ENCODE data around the gene AMBRA1. TPM values are rescaled to one million over a fixed set of nuclear protein-coding genes. Genes with fewer than 3 reads are reported as not detected.

The AMBRA1 gene
- total and polyA plus RNA-seq, 12 donors: 5.2 to 23.3 (median 16.0) TPM

DNA sequence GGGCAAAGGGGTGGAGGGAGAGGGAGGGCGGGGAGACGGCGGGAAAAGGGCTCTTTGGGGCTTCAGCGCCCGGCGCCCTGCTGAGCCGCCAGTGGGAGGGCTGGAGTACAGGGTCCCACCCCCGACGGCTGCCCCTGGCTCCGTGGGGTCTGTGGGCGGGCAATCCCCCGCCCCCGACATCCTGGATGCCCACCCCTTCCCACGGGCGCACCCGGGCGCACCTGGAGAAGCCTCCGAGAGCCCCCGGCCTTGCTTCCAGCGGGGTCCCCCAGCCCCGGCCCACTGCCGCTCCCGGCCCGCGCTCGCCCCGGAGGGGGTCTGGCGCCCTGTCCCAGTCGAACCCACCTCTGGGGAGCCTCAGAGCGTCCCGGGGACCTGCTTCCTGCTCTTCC is 202.6 kb downstream of the AMBRA1 start:
- intact Hi-C loops (cut with DNase I): loop anchor here in 4 of 10 donors (2.0 to 10.0 kb wide), 3 partner anchors 138 to 224 kb away; partner anchors contain the start of genes ATG13 (in 1 of the 4) and HARBI1 (in 1 of the 4)
- Histone ChIP-seq H3K27me3 (peaks cover 21 to 69% (median 49%) of the 10 kb centered on the region in 7 donors), H3K9me3 (no peaks in the 10 kb centered on the region), H3K36me3 (peaks cover 0 to 9% (median 0%) of the 10 kb centered on the region in 9 donors), H3K4me3 (peak overlapping the region in 9 of 10 donors; percentile 7 to 54 (median 48)), H3K27ac (no peak overlapping the region), H3K4me1 (peaks cover 19 to 50% (median 34%) of the 10 kb centered on the region in 9 donors)
- ATAC-seq (no peak), DNase-seq (no peak)
- 0 to 2% methylated on average over 15 to 31 of the region's 31 CpGs for whole genome bisulfite sequencing, 2 donors
- no peak for TF ChIP-seq CTCF (IDR thresholded peaks at IDR 0.05)

DNA sequence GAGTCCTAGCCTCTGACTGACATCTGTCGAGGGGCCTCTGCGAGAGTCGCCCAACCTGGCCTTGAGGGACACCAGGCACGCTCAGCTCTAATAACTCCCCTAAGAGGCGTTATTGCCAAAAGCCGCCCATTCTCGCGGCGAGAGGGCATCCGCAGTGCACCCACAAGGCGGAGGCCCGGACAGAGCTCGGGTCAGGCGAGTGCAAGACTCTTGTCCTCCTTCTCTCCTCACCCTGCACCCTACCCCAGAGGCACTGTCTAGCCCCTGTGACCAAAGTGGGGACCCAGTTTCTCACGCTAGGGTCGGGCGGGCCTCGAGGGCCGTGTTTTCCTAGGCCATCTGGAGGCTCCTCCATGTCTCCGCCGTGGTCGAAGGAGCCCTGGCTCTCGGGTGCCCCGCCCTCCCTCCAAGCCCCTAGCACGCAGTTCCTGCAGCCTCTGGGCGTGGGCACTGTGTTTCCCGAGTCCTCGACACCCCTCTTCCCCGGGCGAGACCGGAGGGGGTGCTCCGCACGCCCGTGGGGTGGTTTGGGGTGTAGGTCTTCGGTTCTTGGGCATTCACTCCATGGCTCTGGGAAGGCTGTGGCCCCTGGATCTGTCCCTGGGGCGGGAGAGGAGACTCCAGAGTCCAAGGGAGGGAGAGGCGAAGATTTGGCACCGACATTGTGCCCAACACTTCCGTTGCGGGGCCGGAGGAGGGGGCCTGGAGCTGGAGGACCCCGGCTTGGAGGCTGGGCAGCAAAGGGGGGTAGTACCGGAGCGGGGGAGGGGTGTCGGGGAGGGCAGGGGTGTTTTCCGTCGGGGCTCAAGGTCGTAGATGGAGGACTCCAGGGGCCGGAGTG is 203.3 kb downstream of the AMBRA1 start:
- DNase-seq (no peak), ATAC-seq (no peak)
- Histone ChIP-seq H3K9me3 (no peaks in the 10 kb centered on the region), H3K27me3 (peaks cover 21 to 72% (median 49%) of the 10 kb centered on the region in 7 donors), H3K27ac (no peak overlapping the region), H3K4me3 (peak overlapping the region in 3 of 10 donors; percentile 5 to 56 (median 47)), H3K36me3 (peaks cover 0 to 3% (median 0%) of the 10 kb centered on the region in 9 donors), H3K4me1 (peaks cover 19 to 50% (median 34%) of the 10 kb centered on the region in 9 donors)
- 12 to 13% methylated on average over 49 of the region's 49 CpGs for WGBS, 2 donors
- intact Hi-C loops (cut with DNase I): loop anchor here in 4 of 10 donors (2.0 to 10.0 kb wide), 3 partner anchors 138 to 224 kb away; partner anchors contain the start of genes ATG13 (in 1 of the 4) and HARBI1 (in 1 of the 4)
- TF ChIP-seq CTCF (IDR thresholded peaks at IDR 0.05): no peak

GRCh38 chr11:46389450-46390330 is 204.1 kb downstream of the AMBRA1 start:
- ATAC-seq (peak; percentile 61 to 83 (median 78)), DNase-seq (peak; percentile 56 to 74)
- Histone ChIP-seq H3K4me1 (peaks cover 19 to 50% (median 34%) of the 10 kb centered on the region in 9 donors), H3K9me3 (no peaks in the 10 kb centered on the region), H3K4me3 (peak overlapping the region; percentile 16 to 59 (median 50)), H3K27ac (no peak overlapping the region), H3K27me3 (peaks cover 21 to 72% (median 49%) of the 10 kb centered on the region in 7 donors), H3K36me3 (no peaks in the 10 kb centered on the region)
- peak; percentile 73 to 93 (median 89) for TF ChIP-seq CTCF (IDR thresholded peaks at IDR 0.05)
- 3% methylated on average over 79 to 80 of the region's 80 CpGs for WGBS, 2 donors
- intact Hi-C loops (cut with DNase I): loop anchor here in 9 of 10 donors (1.0 to 10.0 kb wide), 7 partner anchors 138 to 225 kb away; partner anchors contain the start of genes ATG13 (in 4 of the 9) and HARBI1 (in 4 of the 9)
